ENCODE results near the gene GJB5.
"Not testable (repeated sequence)": the region's sequence is repeated elsewhere in the genome, so short reads cannot be mapped to it uniquely, and the experiment has no call there.

Gene GJB5

DNA sequence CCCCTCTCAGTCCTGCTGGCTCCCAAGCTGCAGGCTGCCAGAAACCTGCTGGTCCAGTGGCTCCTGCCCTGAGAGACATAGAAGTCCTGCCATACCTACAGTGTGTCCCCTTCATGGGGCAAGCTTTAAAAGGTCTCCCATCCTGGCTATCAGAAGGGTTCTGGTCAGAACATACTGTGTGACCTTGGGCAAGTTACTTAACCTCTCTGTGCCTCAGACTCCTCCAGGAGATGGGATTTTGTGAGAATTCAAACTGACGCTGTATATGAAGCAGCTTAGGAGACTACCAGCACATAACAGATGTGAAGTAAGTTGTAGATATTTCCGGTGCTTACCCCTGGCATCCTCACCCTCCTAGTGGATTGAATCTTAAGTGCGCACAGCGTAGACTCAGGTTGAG, 8.7 kb upstream of the GJB5 start:
- DNase-seq = no peak

GRCh38 chr1:34746785-34747637, 7.8 kb upstream of the GJB5 start:
- DNase-seq = no peak

DNA sequence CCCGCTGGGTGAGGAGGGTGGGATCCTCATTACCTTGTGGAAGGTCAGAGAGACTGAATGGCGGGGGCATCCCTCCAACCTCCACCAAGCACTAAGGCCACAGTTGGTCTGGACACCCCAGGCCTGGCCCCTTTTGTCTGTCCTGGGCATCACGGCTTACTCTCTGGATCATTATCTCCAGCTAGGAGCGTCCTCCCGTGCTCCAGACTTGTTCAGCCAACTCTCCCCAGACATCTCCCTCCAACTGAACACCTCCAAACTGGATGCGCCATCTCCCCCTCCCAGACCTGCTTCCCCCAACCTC, 7.3 kb upstream of the GJB5 start:
- no peak for DNase-seq

GRCh38 chr1:34749992-34750391, 4.9 kb upstream of the GJB5 start:
- DNase-seq = no peak

GRCh38 chr1:34750610-34751009, 4.2 kb upstream of the GJB5 start:
- DNase-seq = no peak

DNA sequence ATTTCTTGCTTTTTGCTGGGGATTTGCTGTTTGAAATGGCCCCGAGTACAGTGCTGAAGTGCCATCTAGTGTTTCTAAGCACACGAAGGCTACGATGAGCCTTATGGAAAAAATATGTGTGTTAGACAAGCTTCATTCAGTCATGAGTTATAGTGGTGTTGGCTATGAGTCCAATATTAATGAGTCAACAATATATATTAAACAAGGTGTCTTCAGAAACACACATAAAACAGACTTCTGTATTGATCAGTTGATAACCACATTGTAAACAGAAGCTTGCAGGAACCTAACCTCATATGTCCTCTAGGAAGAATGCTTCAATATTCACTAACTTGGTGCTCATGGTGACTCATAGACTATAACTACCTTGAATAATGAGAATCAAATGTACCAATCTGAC, 1.7 kb upstream of the GJB5 start:
- no peak for DNase-seq

DNA sequence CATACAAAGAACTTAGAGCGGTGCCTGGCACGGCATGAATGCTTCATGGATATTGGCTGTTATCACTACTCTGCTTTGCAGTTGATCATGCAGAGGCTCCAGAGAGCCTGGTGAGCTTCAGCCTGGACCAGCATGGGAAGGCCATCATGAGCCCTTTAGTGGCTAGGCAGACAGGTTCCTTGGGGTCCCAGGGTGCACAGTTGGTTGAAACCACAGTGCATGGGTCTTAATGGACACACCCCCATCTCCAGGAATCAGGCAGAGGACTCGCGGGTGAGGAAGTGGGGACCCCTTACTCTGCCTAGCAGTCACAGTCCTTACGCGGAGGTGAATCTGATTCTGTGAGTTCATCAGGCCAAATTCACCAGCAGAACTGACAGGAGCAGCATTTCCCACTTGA, 1.1 kb downstream of the GJB5 start:
- DNase-seq = no peak

GRCh38 chr1:34757386-34757785, 2.5 kb downstream of the GJB5 start:
- no peak for DNase-seq

GRCh38 chr1:34758751-34759150, 3.9 kb downstream of the GJB5 start:
- DNase-seq = no peak

DNA sequence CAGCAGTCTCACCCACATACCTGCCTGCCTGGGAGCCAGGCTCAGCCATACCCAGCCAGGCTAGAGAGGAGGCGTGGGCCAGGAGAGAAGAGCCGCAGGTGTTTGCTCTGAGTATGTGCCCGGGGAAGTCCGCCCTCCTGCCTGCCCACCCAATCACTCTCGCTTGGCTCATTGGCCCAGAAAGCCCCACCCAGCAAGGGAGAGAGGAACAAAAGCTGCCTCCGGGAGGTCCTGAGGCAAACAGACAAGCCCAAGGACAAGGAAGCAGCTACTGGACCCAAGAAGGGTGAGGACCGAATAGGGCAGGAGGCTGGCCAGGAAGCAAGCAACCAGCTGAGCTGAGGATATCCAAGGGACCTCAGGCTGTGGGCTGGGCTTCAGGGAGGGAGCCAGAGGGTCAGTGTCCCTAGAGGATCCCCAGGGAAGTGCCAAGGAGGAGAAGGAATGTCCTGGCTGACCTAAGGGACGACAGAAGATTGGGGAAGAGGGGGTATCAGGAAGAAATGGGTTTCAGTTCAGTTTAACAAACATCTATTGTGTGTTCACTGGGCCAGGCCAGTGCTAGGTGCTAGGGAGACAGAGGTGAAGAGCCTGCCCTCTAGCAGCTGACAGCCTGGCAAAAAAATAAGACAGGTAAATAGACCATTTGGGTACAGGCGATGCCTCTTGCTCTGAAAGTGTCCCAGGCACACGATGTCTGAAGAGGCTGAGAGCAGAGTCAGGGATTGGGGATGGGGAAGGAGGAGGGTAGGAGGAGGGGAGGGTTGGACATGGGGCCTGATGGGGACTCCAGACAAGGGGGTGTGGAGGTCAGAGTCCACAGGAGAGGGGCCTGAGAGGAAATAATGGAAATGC, 4.9 kb downstream of the GJB5 start, which contains the start of gene GJB4:
GJB4 (plus strand) TSS at position 238 of the 855 bp plus-strand sequence. CDS start 1,515 bp downstream, outside the sequence.
- no peak for DNase-seq

GRCh38 chr1:34761176-34761761, 6.4 kb downstream of the GJB5 start:
- DNase-seq = no peak

DNA sequence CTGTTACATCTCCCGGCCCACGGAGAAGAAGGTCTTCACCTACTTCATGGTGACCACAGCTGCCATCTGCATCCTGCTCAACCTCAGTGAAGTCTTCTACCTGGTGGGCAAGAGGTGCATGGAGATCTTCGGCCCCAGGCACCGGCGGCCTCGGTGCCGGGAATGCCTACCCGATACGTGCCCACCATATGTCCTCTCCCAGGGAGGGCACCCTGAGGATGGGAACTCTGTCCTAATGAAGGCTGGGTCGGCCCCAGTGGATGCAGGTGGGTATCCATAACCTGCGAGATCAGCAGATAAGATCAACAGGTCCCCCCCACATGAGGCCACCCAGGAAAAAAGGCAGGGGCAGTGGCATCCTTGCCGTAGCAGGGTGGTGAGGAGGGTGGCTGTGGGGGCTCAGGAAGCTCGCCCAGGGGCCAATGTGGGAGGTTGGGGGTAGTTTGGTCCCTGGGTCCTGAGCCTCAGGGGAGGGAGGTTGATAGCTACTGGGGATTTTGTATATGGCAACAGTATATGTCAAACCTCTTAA, 7.0 kb downstream of the GJB5 start:
- no peak for DNase-seq

GRCh38 chr1:34762474-34763141, 7.8 kb downstream of the GJB5 start:
- no peak for DNase-seq

- no peak for DNase-seq
Measured at GRCh38 chr1:34763142-34763781, 8.4 kb downstream of the GJB5 start.

- no peak for DNase-seq
Measured at GRCh38 chr1:34768856-34769255, 14.0 kb downstream of the GJB5 start.

DNA sequence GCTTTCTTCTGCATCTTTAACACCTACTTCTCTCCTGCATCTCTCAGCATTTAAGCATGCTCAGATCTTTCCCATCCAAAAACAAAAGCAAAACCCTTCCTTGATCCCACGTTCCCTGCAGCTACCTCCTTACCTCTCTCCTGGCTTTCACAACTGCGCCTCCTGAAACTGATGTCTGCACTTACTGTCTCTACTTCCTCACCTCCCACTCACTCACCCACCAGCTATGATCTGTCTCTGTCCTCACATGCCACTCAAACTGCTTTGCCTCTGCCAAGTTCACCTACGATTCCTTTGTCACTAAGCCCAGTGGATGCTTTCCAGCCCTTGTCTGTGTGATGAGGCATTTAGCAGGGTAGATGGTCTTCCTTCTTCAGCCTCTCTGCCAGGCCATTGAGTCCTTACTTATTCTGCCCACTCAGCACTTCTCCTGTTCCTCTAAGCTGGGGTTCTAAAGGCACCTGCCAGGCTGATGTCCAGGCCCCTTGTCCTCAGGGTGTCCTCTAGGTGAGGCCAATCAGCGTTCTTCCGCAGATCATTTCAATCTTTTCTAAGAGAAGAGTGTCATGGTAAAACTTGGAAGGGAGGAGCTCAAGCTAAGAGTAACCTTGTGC, 16.2 kb downstream of the GJB5 start:
- DNase-seq = no peak

- DNase-seq = no peak
Measured at GRCh38 chr1:34771573-34772371, 16.9 kb downstream of the GJB5 start.

GRCh38 chr1:34773114-34773513, 18.3 kb downstream of the GJB5 start:
- not testable (repeated sequence) for DNase-seq

DNA sequence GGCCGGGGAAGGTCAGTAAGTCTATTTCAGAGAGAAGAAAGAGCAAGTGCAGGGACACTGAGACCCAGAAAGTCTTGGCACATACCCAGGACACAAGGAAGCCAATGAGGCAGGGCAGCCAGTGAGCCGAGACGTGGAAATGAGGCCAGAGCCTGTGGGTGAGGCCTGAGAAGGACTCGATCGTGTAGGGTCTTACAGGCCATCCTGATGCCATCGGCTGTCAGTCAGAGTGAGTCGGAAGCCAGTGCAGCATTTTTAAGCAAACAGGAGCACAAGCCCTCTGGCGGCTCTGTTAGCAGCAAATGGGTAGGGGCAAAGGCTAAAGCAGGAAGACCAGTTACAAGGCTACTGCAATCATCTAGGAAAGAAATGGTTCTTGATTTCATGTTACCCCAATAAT, 20.1 kb downstream of the GJB5 start:
- DNase-seq = no peak

GRCh38 chr1:34776911-34777310, 22.1 kb downstream of the GJB5 start:
- DNase-seq = no peak
